GM18867 (cell line): ENCODE data around the gene ZNF699.
"Not testable (repeated sequence)": the region's sequence is repeated elsewhere in the genome, so short reads cannot be mapped to it uniquely, and the experiment has no call there.

Experiments
- ATAC-seq: cut with Tn5 transposase; IDR thresholded peaks from one replicate; pipeline ENCODE4 v1.9.1; 2021; ENCODE audit warnings: mild to moderate bottlenecking, moderate library complexity; ENCODE audit not compliant: unreplicated experiment

ZNF699 gene

GRCh38 chr19:9289231-9289884 lies 20.3 kb downstream of the ZNF699 start:
- ATAC-seq: no peak

- not testable (repeated sequence) for ATAC-seq
Measured at GRCh38 chr19:9283485-9283884, 26.2 kb downstream of the ZNF699 start.

GRCh38 chr19:9251236-9251635 lies 58.4 kb downstream of the ZNF699 start:
- ATAC-seq: no peak

GRCh38 chr19:9250630-9251029 lies 59.0 kb downstream of the ZNF699 start, which contains the start of gene OR7E24:
Gene OR7E24 (plus strand): TSS chr19:9250930. CDS start chr19:9251044, 114 bp downstream.
- ATAC-seq: no peak
